Pancreas (tissue), 10 donors: ENCODE measurements around the gene APP. TPM values are rescaled to one million over a fixed set of nuclear protein-coding genes. Genes with fewer than 3 reads are reported as not detected.

Source experiments
- ATAC-seq, 4 donors: fragments of 200-7000 bp; cut with Tn5 transposase; one replicate each; pipeline versions ENCODE4 v1.8.0 to v1.9.1; 2020; ENCODE audit warnings: mild to moderate bottlenecking in 4 of 4, moderate library complexity in 4 of 4
- DNase-seq, 6 donors: peaks; one replicate each; pipeline ENCODE4 v3.0.0-alpha.2; 2020
- FAIRE-seq: peaks from 2 replicates; lab custom pipeline; 2012; peaks lifted over from hg19 to GRCh38; lab: Jason Lieb, UNC
- H3K27ac ChIP-seq, 4 donors: fragments of 200-600 bp; sonication (generic); 1 replicate in 3 of 4; 2 replicates in 1 of 4; pipeline versions ENCODE4 v1.5.0 to v1.8.0; 2020
- H3K27me3 ChIP-seq, 4 donors: fragments of 200-600 bp; one replicate each; pipeline ENCODE4 v1.8.0; 2021
- H3K36me3 ChIP-seq, 3 donors: fragments of 200-600 bp; sonication (generic) in 1 of 3; one replicate each; pipeline versions ENCODE4 v1.5.0 to v1.8.0; 2020 to 2021
- H3K4me1 ChIP-seq, 3 donors: fragments of 200-600 bp; one replicate each; pipeline ENCODE4 v1.8.0; 2021
- H3K4me3 ChIP-seq, 4 donors: fragments of 200-600 bp; sonication (generic) in 2 of 4; one replicate each; pipeline versions ENCODE4 v1.5.0 to v1.8.0; 2020 to 2021
- H3K9me3 ChIP-seq, 4 donors: fragments of 200-600 bp; one replicate each; pipeline ENCODE4 v1.8.0; 2021
- WGBS, 2 donors: extraction: QIAGEN DNeasy Blood & Tissue Kit; methylation state at CpG; one replicate each; pipeline ENCODE4 v1.1.7; 2013; 5-methylcytosine and 5-hydroxymethylcytosine counted together
- intact Hi-C, 3 donors: fragments of 100-400 bp; cut with DNase I; formaldehyde crosslinking; loops; one replicate each; pipeline versions ENCODE4 v1.11.1 to v1.14.2; 2022
- polyA plus RNA-seq, 2 donors: library from polyadenylated mRNA; stranded (reverse); fragments of 200-250 nt; gene quantifications; one replicate each; pipeline ENCODE4 v1.2.3, GENCODE V29; 2013
- total RNA-seq, 6 donors: library from RNA; stranded (reverse); fragmentation: NEBNext Ultra II Directional in 4 of 6; extraction: Animal tissue kit (Norgen Biotek cat#: 25700) in 4 of 6; gene quantifications; one replicate each; pipeline versions ENCODE4 v1.2.1 to v1.2.4, GENCODE V29; 2021 to 2023
- TF ChIP-seq, protein P1 (sequence below), 4 donors: fragments of 200-600 bp; sonication (generic) in 3 of 4; IDR thresholded peaks; one replicate each; pipeline versions ENCODE4 v1.5.0 to v1.8.0; 2021; ENCODE audit warnings: antibody characterized with exemption in 4 of 4
- donor health status: healthy with polysubstance abuse.
- donor health status: DM: no; HTN: no; CAD: no; lungs with moderate emphysema.
- donor health status: DM: no; HTN: no; CAD: no.
- donor health status: control.
- donor health status: control.
- donor health status: Bipolar disorder and iron deficiency.
- donor health status: DM: yes; HTN: yes; CAD: no.
- donor health status: DM: no; HTN: no; CAD: no.
- donor health status: DM: no; HTN: no; CAD: no.
- donor health status: DM: yes; HTN: yes; CAD: no.

APP gene
- total and polyA plus RNA-seq, 8 donors: 50.7 to 372 (median 165) TPM

DNA sequence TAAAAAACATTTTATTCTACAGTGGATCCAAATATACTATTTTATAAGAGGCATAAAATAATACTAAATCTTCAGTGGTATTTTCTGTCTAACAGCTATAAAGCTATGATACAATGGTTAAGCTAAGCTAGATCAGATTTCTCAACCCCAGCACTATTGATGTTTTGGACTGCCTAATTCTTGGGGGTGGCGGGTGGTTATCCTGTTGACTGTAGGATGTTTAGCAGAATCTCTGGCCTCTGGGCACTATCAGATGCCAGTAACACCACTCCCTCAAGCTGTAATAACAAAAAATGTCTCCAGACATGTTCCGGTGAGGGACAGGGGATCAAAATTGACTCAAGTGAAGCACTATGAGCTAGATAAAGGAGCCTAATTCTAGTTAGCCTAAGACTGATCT lies 118.5 kb downstream of the APP start:
- FAIRE-seq: no peak
- H3K4me1 ChIP-seq: peaks cover 13 to 25% (median 14%) of the 10 kb centered on the region in 3 donors

DNA sequence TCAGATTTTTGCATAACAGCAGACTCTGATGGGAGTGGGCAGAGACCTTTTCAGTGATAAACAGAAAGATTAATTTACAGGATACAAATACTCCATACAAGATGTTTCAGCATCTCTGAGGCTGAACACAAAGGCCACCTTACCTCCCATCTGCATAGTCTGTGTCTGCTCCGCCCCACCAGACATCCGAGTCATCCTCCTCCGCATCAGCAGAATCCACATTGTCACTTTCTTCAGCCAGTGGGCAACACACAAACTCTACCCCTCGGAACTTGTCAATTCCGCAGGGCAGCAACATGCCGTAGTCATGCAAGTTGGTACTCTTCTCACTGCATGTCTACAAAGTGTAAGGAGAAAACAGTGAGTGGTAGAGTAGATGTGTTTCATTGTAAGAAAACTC lies 119.7 kb downstream of the APP start:
- H3K27ac ChIP-seq: no peak overlapping the region
- H3K4me1 ChIP-seq: peaks cover 3 to 25% (median 14%) of the 10 kb centered on the region in 3 donors
- ATAC-seq (no peak), DNase-seq (no peak), FAIRE-seq (no peak)
- peaks cover 0 to 11% (median 5%) of the 10 kb centered on the region in 3 donors for H3K36me3 ChIP-seq
- intact Hi-C loops: no loop called here
- H3K4me3 ChIP-seq: no peak overlapping the region
- TF ChIP-seq, protein P1, sequence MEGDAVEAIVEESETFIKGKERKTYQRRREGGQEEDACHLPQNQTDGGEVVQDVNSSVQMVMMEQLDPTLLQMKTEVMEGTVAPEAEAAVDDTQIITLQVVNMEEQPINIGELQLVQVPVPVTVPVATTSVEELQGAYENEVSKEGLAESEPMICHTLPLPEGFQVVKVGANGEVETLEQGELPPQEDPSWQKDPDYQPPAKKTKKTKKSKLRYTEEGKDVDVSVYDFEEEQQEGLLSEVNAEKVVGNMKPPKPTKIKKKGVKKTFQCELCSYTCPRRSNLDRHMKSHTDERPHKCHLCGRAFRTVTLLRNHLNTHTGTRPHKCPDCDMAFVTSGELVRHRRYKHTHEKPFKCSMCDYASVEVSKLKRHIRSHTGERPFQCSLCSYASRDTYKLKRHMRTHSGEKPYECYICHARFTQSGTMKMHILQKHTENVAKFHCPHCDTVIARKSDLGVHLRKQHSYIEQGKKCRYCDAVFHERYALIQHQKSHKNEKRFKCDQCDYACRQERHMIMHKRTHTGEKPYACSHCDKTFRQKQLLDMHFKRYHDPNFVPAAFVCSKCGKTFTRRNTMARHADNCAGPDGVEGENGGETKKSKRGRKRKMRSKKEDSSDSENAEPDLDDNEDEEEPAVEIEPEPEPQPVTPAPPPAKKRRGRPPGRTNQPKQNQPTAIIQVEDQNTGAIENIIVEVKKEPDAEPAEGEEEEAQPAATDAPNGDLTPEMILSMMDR (IDR thresholded peaks at IDR 0.05): no peak
- WGBS, 2 donors: 97 to 98% methylated on average over 6 of the region's 6 CpGs
- H3K9me3 ChIP-seq: no peaks in the 10 kb centered on the region
- no peaks in the 10 kb centered on the region for H3K27me3 ChIP-seq

More for the DNA sequence above, 118.5 kb downstream of the APP start:
- no peak for ATAC-seq
- intact Hi-C loops: no loop called here
- Histone ChIP-seq H3K9me3 (no peaks in the 10 kb centered on the region), H3K36me3 (peaks cover 0 to 11% (median 5%) of the 10 kb centered on the region in 3 donors), H3K27me3 (no peaks in the 10 kb centered on the region), H3K27ac (no peak overlapping the region), H3K4me3 (no peak overlapping the region)
- TF ChIP-seq, protein P1 (IDR thresholded peaks at IDR 0.05): no peak
- WGBS, 2 donors: 98 to 100% methylated on average over 2 of the region's 2 CpGs
- no peak for DNase-seq

DNA sequence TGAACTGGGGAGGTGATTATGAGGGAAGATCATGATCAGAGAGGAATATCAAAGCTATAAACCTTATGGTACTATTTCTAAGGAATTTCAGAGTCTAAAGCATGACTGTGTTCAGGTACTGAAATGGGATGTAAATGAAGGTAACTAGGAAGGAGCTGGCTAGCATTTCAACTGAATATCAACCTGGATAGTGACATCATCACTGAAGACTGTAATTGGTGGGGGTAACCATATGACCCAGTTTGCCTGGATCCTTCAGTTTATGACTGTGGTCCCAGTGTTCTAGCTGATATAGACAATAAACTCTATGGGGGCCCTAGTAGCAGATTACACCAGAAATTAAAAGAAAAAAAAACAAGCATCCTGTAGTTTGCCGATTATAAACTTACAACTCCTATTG lies 120.8 kb downstream of the APP start:
- FAIRE-seq (no peak), DNase-seq (no peak), ATAC-seq (no peak)
- intact Hi-C loops: no loop called here
- WGBS, 2 donors: 97 to 98% methylated on average over 1 of the region's 1 CpG
- TF ChIP-seq, protein P1 (IDR thresholded peaks at IDR 0.05): no peak
- Histone ChIP-seq H3K27ac (no peak overlapping the region), H3K9me3 (no peaks in the 10 kb centered on the region), H3K36me3 (peaks cover 0 to 11% (median 5%) of the 10 kb centered on the region in 3 donors), H3K4me1 (peaks cover 0 to 14% (median 3%) of the 10 kb centered on the region in 3 donors), H3K4me3 (no peak overlapping the region), H3K27me3 (no peaks in the 10 kb centered on the region)

DNA sequence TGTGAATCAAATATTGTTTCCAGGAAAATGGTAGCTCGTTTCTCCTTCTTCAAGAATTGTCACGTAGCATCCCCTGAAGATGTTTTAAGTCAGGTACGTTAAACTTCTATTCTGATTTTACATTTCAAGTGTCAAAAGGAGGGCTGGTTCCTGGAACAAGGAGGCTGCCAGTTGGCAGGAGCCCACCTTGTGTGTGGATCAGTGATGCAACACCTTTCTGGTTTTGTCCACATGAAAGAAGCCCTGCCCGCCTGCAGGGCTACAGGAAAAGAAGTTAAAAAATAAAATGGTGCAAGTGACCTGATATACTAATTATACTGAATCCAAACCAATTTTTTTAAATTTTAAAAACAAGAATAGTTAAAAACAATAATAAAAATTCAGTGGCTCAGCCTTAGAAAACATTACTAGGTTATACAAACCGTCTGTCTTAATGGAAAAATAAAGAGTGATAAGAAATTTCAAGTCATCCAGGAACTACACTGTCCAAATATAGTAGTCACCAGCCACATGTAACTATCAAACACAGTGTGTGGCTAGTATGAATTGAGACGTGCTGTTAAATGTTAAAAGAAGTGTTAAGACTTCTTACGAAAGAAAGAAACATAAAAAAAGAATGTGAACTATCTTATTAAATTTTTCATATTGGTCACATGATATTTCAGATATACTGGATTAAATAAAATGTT lies 123.1 kb downstream of the APP start:
- Histone ChIP-seq H3K27ac (peak overlapping the region in 2 of 4 donors; percentile 22 to 24), H3K4me1 (peaks cover 0 to 4% (median 0%) of the 10 kb centered on the region in 3 donors), H3K4me3 (no peak overlapping the region), H3K9me3 (no peaks in the 10 kb centered on the region), H3K36me3 (peaks cover 0 to 11% (median 5%) of the 10 kb centered on the region in 3 donors), H3K27me3 (no peaks in the 10 kb centered on the region)
- WGBS, 2 donors: 48 to 57% methylated on average over 7 of the region's 7 CpGs
- FAIRE-seq: no peak
- intact Hi-C loops: no loop called here
- peak; percentile 86 to 96 (median 90) for ATAC-seq
- peak in 5 of 6 donors; percentile 30 to 69 (median 44) for DNase-seq
- TF ChIP-seq, protein P1 (IDR thresholded peaks at IDR 0.05): no peak

DNA sequence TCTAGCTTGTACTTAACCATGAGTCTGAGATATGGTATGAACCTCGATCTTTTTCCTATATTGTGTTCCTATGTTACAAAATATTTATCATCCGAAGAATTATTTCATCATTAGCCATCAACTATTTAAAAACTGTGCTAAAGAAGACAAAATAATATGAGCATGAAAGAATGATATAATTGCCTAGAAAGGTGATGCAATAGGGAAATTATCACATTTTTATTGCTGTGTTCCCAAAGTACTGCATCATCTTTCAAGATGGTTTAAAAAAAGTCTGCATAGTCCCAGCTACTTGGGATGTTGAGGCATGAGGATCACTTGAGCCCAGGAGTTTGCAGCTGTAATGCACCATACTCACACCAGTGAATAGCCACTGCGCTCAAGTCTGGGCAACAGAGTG lies 126.7 kb downstream of the APP start:
- 75 to 81% methylated on average over 3 of the region's 3 CpGs for WGBS, 2 donors
- peaks cover 0 to 9% (median 4%) of the 10 kb centered on the region in 3 donors for H3K4me1 ChIP-seq
- no peak overlapping the region for H3K4me3 ChIP-seq
- no peaks in the 10 kb centered on the region for H3K9me3 ChIP-seq
- no peak for FAIRE-seq
- H3K27me3 ChIP-seq: no peaks in the 10 kb centered on the region
- intact Hi-C loops: no loop called here
- no peak overlapping the region for H3K27ac ChIP-seq
- no peak for ATAC-seq
- DNase-seq: no peak
- H3K36me3 ChIP-seq: peaks cover 0 to 5% (median 0%) of the 10 kb centered on the region in 3 donors
- TF ChIP-seq, protein P1 (IDR thresholded peaks at IDR 0.05): no peak
